Activated CD8-positive, alpha-beta memory T cell treated with anti-CD3 and anti-CD28 coated beads for 24 hours (primary cell): ENCODE results near the gene SYNGR3.
"Not testable (repeated sequence)": the region's sequence is repeated elsewhere in the genome, so short reads cannot be mapped to it uniquely, and the experiment has no call there.

Experiments used
- DNase-seq: peaks from one replicate; pipeline ENCODE4 v3.0.0-alpha.2; 2020

The SYNGR3 gene

GRCh38 chr16:2032285-2033056 lies 42.7 kb downstream of the SYNGR3 start:
- no peak for DNase-seq

- no peak for DNase-seq
Measured at GRCh38 chr16:2033057-2033908, 43.5 kb downstream of the SYNGR3 start.

GRCh38 chr16:2033909-2034695 lies 44.3 kb downstream of the SYNGR3 start:
- not testable (repeated sequence) for DNase-seq

- DNase-seq = no peak
Measured at GRCh38 chr16:2034696-2035430, 45.1 kb downstream of the SYNGR3 start.

- no peak for DNase-seq
Measured at GRCh38 chr16:2035431-2036199, 45.8 kb downstream of the SYNGR3 start.

- DNase-seq = no peak
Measured at GRCh38 chr16:2036200-2036966, 46.6 kb downstream of the SYNGR3 start.

GRCh38 chr16:2037115-2037514 lies 47.3 kb downstream of the SYNGR3 start:
- DNase-seq = no peak

- DNase-seq = no peak
Measured at GRCh38 chr16:2037647-2038381, 48.0 kb downstream of the SYNGR3 start.

GRCh38 chr16:2038382-2039231 lies 48.8 kb downstream of the SYNGR3 start:
- DNase-seq = no peak

GRCh38 chr16:2039274-2040031 lies 49.7 kb downstream of the SYNGR3 start:
- DNase-seq = no peak

GRCh38 chr16:2040041-2040786 lies 50.4 kb downstream of the SYNGR3 start:
- no peak for DNase-seq

GRCh38 chr16:2040787-2041522 lies 51.2 kb downstream of the SYNGR3 start:
- DNase-seq = no peak

GRCh38 chr16:2042171-2042985 lies 52.6 kb downstream of the SYNGR3 start:
- no peak for DNase-seq

GRCh38 chr16:2042986-2043666 lies 53.4 kb downstream of the SYNGR3 start:
- DNase-seq = no peak
